GM18499 (cell line): ENCODE measurements around the gene NDUFB4.
"Not testable (repeated sequence)": the region's sequence is repeated elsewhere in the genome, so short reads cannot be mapped to it uniquely, and the experiment has no call there.

Experiments used
- ATAC-seq: cut with Tn5 transposase; IDR thresholded peaks from one replicate; pipeline ENCODE4 v1.9.1; 2021; ENCODE audit warnings: moderate number of reproducible peaks; ENCODE audit not compliant: insufficient read depth, unreplicated experiment

The NDUFB4 gene

GRCh38 chr3:120569222-120570057, 26.7 kb upstream of the NDUFB4 start:
- no peak for ATAC-seq

GRCh38 chr3:120572027-120572426, 24.1 kb upstream of the NDUFB4 start:
- ATAC-seq: no peak

GRCh38 chr3:120587332-120587975, 8.7 kb upstream of the NDUFB4 start:
- ATAC-seq: no peak

GRCh38 chr3:120595788-120596115, 384 bp upstream of the NDUFB4 start:
- ATAC-seq: no peak

GRCh38 chr3:120596853-120597223, 702 bp downstream of the NDUFB4 start:
- no peak for ATAC-seq

GRCh38 chr3:120597445-120598049, 1.4 kb downstream of the NDUFB4 start:
- ATAC-seq: peak; percentile 30

GRCh38 chr3:120599211-120599610, 3.1 kb downstream of the NDUFB4 start:
- no peak for ATAC-seq

GRCh38 chr3:120601554-120601953, 5.4 kb downstream of the NDUFB4 start:
- ATAC-seq: no peak

GRCh38 chr3:120602682-120603081, 6.5 kb downstream of the NDUFB4 start:
- ATAC-seq: no peak

GRCh38 chr3:120604382-120604781, 8.2 kb downstream of the NDUFB4 start:
- no peak for ATAC-seq

- ATAC-seq: no peak
These were observed 8.6 kb downstream of the NDUFB4 start for GRCh38 chr3:120604784-120605183.

- no peak for ATAC-seq
These were observed 12.4 kb downstream of the NDUFB4 start for GRCh38 chr3:120608506-120608905.

- no peak for ATAC-seq
These were observed 18.6 kb downstream of the NDUFB4 start for GRCh38 chr3:120614765-120615164.

- no peak for ATAC-seq
These were observed 19.9 kb downstream of the NDUFB4 start for GRCh38 chr3:120615847-120616609.

GRCh38 chr3:120616745-120617144, 20.6 kb downstream of the NDUFB4 start:
- ATAC-seq: not testable (repeated sequence)

- ATAC-seq: no peak
These were observed 26.3 kb downstream of the NDUFB4 start for GRCh38 chr3:120622457-120622856.

GRCh38 chr3:120622870-120623726, 27.0 kb downstream of the NDUFB4 start:
- ATAC-seq: no peak

GRCh38 chr3:120623727-120624093, 27.6 kb downstream of the NDUFB4 start:
- no peak for ATAC-seq

- no peak for ATAC-seq
These were observed 29.0 kb downstream of the NDUFB4 start for GRCh38 chr3:120625159-120625586.

- no peak for ATAC-seq
These were observed 38.4 kb downstream of the NDUFB4 start for GRCh38 chr3:120634539-120634938.
